HG03342 (cell line): Measurements from ENCODE around the gene WDSUB1.

Experiments used
- ATAC-seq: cut with Tn5 transposase; IDR thresholded peaks from one replicate; pipeline ENCODE4 v1.9.1; 2021; ENCODE audit warnings: mild to moderate bottlenecking, moderate library complexity; ENCODE audit not compliant: unreplicated experiment

Gene WDSUB1

GRCh38 chr2:159225025-159226016 lies 61.2 kb downstream of the WDSUB1 start:
- no peak for ATAC-seq

GRCh38 chr2:159224061-159224813 lies 62.3 kb downstream of the WDSUB1 start:
- no peak for ATAC-seq

GRCh38 chr2:159219394-159219998 lies 67.0 kb downstream of the WDSUB1 start:
- ATAC-seq, result no peak

DNA sequence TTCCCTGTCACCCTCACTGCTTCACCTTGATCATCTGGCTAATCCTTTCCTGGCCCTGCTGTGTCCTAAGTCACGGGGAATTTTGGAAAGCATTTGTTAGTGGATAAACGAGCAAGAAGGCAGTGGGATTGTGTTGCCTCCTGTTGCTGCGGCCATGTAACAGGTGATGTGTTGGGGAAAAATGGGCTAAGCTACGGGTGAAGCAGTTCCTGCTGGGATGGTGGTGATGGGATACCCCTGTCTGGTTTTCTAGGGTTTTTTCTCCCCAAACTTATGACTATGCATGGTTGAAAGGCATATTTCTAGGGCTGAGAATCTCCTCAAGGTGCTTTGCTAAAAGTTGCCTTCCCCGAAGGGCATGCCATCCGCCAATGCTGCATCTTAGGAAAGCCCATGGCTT lies 68.1 kb downstream of the WDSUB1 start:
- no peak for ATAC-seq

- no peak for ATAC-seq
Observed at GRCh38 chr2:159217676-159218075, 68.8 kb downstream of the WDSUB1 start.

DNA sequence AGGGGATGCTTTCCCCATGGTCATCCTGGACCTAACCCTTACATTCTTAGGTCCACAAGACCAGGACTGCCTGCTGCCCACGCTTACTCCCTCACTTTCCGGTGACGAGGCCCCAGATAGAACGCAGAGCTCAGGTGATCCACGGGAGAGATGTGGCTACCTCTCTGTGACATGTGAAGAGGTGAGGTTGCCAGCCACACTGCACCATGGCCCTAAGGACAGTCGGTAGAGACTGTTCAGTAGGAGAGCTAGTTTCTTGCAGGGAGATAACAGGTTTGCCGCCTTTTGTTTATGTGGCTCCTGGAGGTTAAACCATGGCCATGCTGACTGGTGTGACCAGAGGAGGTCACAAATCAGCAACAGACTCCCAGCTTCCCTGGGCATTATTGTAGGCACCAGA lies 71.4 kb downstream of the WDSUB1 start:
- ATAC-seq, result no peak

GRCh38 chr2:159214325-159214865 lies 72.1 kb downstream of the WDSUB1 start:
- no peak for ATAC-seq

DNA sequence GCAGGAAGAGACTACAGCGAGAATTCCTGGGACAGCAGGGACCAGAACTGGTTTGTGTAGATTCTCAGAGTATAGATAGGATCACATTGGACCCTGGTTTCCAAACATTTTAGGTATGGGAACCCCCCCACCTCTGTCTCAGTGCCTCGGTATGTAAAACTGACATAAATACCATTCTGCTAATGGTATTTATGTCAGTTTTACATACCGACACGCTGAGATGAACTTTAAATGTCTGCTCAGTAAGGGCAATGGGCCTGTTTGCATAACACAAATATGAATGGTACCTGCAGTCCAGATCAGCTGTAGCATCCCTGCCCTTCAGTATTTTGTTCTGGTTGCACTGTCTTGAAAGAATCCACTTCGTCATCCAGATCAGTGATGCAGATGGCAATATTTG lies 73.2 kb downstream of the WDSUB1 start:
- no peak for ATAC-seq

- ATAC-seq, result no peak
Observed at GRCh38 chr2:159211447-159212396, 74.8 kb downstream of the WDSUB1 start.

DNA sequence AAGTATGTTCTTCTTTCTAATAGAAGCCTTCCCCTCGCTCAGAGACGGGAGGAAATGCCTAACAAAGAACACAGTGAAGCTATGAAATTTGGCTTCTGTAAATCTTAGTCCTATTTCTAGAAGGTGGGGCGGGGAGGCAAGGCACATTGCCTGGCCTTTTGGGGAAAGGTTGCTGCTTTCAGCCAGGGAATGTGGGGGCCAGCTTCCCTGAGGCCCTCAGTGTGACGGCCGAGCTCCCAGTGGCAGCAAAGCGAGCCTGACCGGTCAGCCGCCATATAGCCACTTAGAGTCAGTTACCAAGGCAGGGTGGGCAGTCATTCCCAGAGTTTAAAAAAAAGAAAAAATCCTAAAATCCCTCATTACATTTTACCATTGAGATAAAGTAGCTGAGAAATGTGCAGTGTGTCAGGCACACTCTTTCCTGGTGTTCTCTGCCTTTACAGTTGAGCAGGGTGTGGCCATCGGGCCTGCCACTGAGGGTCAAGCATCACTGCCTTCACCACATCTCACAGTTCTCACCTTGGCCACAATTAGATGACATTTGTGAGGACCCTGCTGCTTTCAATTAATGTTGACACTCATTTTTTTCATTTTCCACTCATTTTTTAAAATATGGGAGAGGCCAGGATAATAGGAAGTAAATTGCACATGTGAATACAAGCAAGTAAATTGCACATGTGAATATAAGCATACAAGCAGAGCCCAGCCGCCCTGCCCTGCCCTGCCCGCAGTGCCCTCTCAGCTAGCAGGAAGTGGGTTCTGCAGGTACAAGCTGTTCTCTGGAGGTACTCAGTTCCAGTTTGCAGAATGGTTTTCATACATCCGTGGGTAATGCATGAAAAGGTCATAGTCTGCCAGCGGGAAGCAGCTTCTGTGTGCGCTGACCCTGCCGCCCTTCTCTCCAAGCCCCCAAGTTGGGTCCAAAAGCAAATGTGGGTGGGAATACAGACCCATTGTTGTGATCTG lies 76.9 kb downstream of the WDSUB1 start:
- peak; percentile 84 for ATAC-seq

DNA sequence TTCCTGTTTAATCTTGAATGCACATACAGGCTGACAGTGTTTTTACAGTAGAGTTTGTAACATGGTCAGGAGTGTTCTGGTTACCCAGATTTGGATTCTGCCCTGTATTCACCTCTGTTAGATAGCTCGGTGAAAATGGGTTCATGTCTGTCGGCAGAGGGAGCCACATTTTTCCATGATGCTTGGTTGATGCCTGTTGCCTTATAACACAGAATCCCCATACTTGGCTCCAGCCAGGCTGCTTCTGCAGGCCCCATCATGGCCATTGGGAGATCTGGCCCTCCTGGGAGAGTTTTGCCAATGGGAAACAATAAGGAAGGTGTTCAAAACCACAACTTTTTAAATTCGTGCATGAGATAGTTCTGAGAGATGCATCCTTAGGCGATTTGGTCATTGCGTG lies 78.1 kb downstream of the WDSUB1 start:
- ATAC-seq, result no peak

- no peak for ATAC-seq
Observed at GRCh38 chr2:159206736-159207380, 79.6 kb downstream of the WDSUB1 start.

DNA sequence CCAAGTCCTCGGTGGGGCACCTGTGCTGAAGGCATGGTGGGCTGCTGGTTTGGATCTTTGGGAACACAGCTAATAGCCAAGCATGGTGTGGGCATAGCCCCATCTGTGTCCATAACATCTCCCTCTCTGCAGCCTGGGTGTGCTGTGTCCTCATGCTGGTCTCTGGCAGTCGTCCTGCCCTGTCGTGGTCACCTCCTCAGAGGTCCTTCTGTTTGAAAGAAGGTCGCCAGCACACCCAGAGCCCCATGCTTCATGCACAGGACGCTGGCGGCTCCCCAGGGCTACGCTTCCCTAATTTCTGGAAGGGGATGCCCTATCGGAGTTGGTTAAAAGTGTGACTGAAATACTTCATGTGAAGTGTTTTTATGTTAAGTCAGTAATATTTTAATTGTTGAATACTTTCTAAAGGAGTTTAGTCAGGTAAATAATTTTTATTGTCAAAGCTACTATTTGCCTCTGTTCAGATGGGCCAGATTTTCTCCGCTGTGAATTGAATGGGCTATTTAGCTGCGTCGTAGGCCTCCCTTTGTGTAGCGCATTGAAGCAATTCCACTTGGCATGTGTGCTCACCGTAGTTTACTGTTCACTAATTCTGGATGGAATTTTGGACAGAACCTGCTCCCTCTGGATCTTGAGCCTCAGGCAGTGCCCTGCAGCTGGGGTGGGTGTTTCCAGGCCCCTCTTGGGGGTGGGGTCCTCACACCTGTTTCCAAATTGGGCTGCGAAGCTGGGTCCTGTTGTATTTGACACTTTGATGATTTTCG lies 81.9 kb downstream of the WDSUB1 start:
- no peak for ATAC-seq

GRCh38 chr2:159202568-159203071 lies 83.9 kb downstream of the WDSUB1 start:
- no peak for ATAC-seq

- ATAC-seq, result peak; percentile 98
Observed at GRCh38 chr2:159201360-159202063, 85.0 kb downstream of the WDSUB1 start.

DNA sequence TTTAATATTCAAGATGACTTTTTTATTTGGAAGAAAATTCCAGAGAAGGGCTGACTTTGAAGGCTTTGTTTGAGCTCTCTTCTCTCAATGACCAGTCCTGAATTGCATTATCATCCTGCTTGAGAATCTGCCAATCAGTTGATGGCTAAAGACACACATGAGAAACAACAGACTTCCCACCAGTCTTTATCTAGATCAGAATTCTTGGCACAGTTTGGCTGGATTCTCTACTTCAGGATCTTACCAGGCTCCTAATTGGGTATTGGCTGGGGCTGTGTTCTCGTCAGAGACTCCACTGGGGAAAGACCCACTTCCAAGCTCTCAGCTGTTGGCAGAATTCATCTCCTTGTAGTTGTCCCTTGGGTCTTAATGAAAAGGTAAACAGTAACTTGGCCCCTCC lies 86.0 kb downstream of the WDSUB1 start:
- ATAC-seq, result no peak
